K562 (cell line): ENCODE data around the gene MVP. TPM values are rescaled to one million over a fixed set of nuclear protein-coding genes. Genes with fewer than 3 reads are reported as not detected.

Source experiments
- ZFP30 ChIP-seq: fragments of 250-450 bp; sonication (Bioruptor Pico); IDR thresholded peaks from 2 replicates; pipeline ENCODE4 v1.8.0; 2022; ENCODE audit warnings: moderate library complexity, mild to moderate bottlenecking, inconsistent platforms, borderline replicate concordance
- polyA plus RNA-seq, 8 experiments: library from polyadenylated mRNA; depleted of rRNA in 4 of 8; stranded (reverse) in 5 of 8; unstranded in 3 of 8; fragments of >200 nt; fragmentation: Nextera tagmentation in 2 of 8; fragmentation: Illumina TruSeq in 1 of 8; extraction: Ambion mirVana in 2 of 8; extraction: Trizol in 1 of 8; gene quantifications; 2 replicates each; pipeline versions ENCODE4 v1.2.1 to v1.2.3, GENCODE V29; 2011 to 2014; ENCODE audit warnings: inconsistent platforms in 1 of 8, missing spikeins in 1 of 8
- total RNA-seq, 7 experiments: library from RNA; depleted of rRNA in 6 of 7; stranded (reverse); fragments of >200 nt in 6 of 7; fragmentation: Illumina TruSeq in 2 of 7; extraction: Trizol in 2 of 7; gene quantifications; 2 replicates each; pipeline versions ENCODE4 v1.2.1 to v1.2.3, GENCODE V29; 2011 to 2021; ENCODE audit warnings: low replicate concordance in 1 of 7
- TF ChIP-seq, protein P1 (sequence below): fragments of 450-650 bp; IDR thresholded peaks from 2 replicates; pipeline ENCODE4 v1.6.1; 2016; ENCODE audit warnings: mild to moderate bottlenecking, moderate library complexity
- TF ChIP-seq, protein P2 (sequence below), 3 experiments: IDR thresholded peaks in 2 of 3; conservative IDR thresholded peaks in 1 of 3; 2 replicates each; pipeline ENCODE4 v1.5.1; 2011 to 2012; ENCODE audit warnings: low read length in 3 of 3, mild to moderate bottlenecking in 3 of 3, control low read depth in 2 of 3, improper control_type of control experiment in 1 of 3, inconsistent platforms in 1 of 3, low read depth in 1 of 3, mixed read lengths in 1 of 3, moderate library complexity in 1 of 3; ENCODE audit not compliant: insufficient read depth in 2 of 3

The MVP gene
- total and polyA plus RNA-seq, 9 of the 15 experiments (the other 6 are each of a cell fraction or from before 2014, with no cell fraction given) = 0.39 to 1.9 (median 0.76) TPM; not detected in 2

- TF ChIP-seq, protein P1, sequence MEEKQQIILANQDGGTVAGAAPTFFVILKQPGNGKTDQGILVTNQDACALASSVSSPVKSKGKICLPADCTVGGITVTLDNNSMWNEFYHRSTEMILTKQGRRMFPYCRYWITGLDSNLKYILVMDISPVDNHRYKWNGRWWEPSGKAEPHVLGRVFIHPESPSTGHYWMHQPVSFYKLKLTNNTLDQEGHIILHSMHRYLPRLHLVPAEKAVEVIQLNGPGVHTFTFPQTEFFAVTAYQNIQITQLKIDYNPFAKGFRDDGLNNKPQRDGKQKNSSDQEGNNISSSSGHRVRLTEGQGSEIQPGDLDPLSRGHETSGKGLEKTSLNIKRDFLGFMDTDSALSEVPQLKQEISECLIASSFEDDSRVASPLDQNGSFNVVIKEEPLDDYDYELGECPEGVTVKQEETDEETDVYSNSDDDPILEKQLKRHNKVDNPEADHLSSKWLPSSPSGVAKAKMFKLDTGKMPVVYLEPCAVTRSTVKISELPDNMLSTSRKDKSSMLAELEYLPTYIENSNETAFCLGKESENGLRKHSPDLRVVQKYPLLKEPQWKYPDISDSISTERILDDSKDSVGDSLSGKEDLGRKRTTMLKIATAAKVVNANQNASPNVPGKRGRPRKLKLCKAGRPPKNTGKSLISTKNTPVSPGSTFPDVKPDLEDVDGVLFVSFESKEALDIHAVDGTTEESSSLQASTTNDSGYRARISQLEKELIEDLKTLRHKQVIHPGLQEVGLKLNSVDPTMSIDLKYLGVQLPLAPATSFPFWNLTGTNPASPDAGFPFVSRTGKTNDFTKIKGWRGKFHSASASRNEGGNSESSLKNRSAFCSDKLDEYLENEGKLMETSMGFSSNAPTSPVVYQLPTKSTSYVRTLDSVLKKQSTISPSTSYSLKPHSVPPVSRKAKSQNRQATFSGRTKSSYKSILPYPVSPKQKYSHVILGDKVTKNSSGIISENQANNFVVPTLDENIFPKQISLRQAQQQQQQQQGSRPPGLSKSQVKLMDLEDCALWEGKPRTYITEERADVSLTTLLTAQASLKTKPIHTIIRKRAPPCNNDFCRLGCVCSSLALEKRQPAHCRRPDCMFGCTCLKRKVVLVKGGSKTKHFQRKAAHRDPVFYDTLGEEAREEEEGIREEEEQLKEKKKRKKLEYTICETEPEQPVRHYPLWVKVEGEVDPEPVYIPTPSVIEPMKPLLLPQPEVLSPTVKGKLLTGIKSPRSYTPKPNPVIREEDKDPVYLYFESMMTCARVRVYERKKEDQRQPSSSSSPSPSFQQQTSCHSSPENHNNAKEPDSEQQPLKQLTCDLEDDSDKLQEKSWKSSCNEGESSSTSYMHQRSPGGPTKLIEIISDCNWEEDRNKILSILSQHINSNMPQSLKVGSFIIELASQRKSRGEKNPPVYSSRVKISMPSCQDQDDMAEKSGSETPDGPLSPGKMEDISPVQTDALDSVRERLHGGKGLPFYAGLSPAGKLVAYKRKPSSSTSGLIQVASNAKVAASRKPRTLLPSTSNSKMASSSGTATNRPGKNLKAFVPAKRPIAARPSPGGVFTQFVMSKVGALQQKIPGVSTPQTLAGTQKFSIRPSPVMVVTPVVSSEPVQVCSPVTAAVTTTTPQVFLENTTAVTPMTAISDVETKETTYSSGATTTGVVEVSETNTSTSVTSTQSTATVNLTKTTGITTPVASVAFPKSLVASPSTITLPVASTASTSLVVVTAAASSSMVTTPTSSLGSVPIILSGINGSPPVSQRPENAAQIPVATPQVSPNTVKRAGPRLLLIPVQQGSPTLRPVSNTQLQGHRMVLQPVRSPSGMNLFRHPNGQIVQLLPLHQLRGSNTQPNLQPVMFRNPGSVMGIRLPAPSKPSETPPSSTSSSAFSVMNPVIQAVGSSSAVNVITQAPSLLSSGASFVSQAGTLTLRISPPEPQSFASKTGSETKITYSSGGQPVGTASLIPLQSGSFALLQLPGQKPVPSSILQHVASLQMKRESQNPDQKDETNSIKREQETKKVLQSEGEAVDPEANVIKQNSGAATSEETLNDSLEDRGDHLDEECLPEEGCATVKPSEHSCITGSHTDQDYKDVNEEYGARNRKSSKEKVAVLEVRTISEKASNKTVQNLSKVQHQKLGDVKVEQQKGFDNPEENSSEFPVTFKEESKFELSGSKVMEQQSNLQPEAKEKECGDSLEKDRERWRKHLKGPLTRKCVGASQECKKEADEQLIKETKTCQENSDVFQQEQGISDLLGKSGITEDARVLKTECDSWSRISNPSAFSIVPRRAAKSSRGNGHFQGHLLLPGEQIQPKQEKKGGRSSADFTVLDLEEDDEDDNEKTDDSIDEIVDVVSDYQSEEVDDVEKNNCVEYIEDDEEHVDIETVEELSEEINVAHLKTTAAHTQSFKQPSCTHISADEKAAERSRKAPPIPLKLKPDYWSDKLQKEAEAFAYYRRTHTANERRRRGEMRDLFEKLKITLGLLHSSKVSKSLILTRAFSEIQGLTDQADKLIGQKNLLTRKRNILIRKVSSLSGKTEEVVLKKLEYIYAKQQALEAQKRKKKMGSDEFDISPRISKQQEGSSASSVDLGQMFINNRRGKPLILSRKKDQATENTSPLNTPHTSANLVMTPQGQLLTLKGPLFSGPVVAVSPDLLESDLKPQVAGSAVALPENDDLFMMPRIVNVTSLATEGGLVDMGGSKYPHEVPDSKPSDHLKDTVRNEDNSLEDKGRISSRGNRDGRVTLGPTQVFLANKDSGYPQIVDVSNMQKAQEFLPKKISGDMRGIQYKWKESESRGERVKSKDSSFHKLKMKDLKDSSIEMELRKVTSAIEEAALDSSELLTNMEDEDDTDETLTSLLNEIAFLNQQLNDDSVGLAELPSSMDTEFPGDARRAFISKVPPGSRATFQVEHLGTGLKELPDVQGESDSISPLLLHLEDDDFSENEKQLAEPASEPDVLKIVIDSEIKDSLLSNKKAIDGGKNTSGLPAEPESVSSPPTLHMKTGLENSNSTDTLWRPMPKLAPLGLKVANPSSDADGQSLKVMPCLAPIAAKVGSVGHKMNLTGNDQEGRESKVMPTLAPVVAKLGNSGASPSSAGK = peak; percentile 71
- TF ChIP-seq, protein P2, sequence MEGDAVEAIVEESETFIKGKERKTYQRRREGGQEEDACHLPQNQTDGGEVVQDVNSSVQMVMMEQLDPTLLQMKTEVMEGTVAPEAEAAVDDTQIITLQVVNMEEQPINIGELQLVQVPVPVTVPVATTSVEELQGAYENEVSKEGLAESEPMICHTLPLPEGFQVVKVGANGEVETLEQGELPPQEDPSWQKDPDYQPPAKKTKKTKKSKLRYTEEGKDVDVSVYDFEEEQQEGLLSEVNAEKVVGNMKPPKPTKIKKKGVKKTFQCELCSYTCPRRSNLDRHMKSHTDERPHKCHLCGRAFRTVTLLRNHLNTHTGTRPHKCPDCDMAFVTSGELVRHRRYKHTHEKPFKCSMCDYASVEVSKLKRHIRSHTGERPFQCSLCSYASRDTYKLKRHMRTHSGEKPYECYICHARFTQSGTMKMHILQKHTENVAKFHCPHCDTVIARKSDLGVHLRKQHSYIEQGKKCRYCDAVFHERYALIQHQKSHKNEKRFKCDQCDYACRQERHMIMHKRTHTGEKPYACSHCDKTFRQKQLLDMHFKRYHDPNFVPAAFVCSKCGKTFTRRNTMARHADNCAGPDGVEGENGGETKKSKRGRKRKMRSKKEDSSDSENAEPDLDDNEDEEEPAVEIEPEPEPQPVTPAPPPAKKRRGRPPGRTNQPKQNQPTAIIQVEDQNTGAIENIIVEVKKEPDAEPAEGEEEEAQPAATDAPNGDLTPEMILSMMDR (IDR thresholded peaks at IDR 0.05 in 2 of 3, conservative IDR thresholded peaks at IDR 0.05 in 1 of 3; ENCODE audit: insufficient read depth in 2 of 3, low read depth in 1 of 3, low read length in 3 of 3) = no peak
- TF ChIP-seq ZFP30 (CRISPR knock-in tag) = no peak
- TF ChIP-seq, all 486 proteins: peak for 5
Measured at GRCh38 chr16:29836623-29837022, 16.4 kb downstream of the MVP start (continued).
